ENCODE measurements around the gene SIL1. TPM values are rescaled to one million over a fixed set of nuclear protein-coding genes. Genes with fewer than 3 reads are reported as not detected.
A peak's percentile ranks its signal among the peaks of the same experiment; 100 is the strongest.

The SIL1 gene
- polyA plus RNA-seq, 3 donors, result 25.4 to 35.1 (median 27.9) TPM

- Mint-ChIP-seq H3K9me3 (peaks cover 0 to 9% (median 6%) of the 10 kb centered on the region in 7 donors), H3K4me1 (peaks cover 18% of the 10 kb centered on the region), H3K27me3 (ENCODE audit: low read depth in 3 of 3) (peaks cover 0 to 2% (median 0%) of the 10 kb centered on the region in 3 donors), H3K27ac (peak overlapping the region; percentile 75 to 94 (median 87)), H3K4me3 (peak overlapping the region in 1 of 2 donors; percentile 78), H3K36me3 (no peaks in the 10 kb centered on the region)
- H3K27ac ChIP-seq (ENCODE audit: low read depth in 1 of 2, low read length in 2 of 2), result peak overlapping the region; percentile 41 to 84
- H3K79me2 ChIP-seq (ENCODE audit: insufficient read depth, low read length), result no peaks in the 10 kb centered on the region
- TF ChIP-seq CTCF (IDR thresholded peaks at IDR 0.05), result no peak
- H3K9ac ChIP-seq (ENCODE audit: insufficient read depth, low read length, poor library complexity, severe bottlenecking), result no peak overlapping the region
- no peaks in the 10 kb centered on the region for H3K9me3 ChIP-seq (replicated peaks in 1 of 2; ENCODE audit: control insufficient read depth in 1 of 2, insufficient read depth in 1 of 2, low read length in 2 of 2)
- peak overlapping the region; percentile 85 for H2AFZ ChIP-seq (ENCODE audit: insufficient read depth, low read depth, low read length, poor library complexity, severe bottlenecking)
- H3K4me1 ChIP-seq (ENCODE audit: control insufficient read depth in 1 of 2, insufficient read depth in 2 of 2, low read length in 2 of 2), result peaks cover 17 to 24% of the 10 kb centered on the region in 2 donors
- intact Hi-C loops (cut with micrococcal nuclease), result no loop called here
- peak overlapping the region in 1 of 3 experiments; percentile 55 for H3K4me3 ChIP-seq (replicated peaks in 1 of 3; ENCODE audit: low read depth in 2 of 3, low read length in 3 of 3)
- no peak for DNase-seq
- no peaks in the 10 kb centered on the region for H4K20me1 ChIP-seq (ENCODE audit: insufficient read depth, low read length)
- H3K27me3 ChIP-seq (ENCODE audit: control insufficient read depth in 2 of 2, insufficient read depth in 2 of 2, low read length in 2 of 2), result no peaks in the 10 kb centered on the region
- H3K36me3 ChIP-seq (replicated peaks in 1 of 2; ENCODE audit: control insufficient read depth in 1 of 2, insufficient read depth in 2 of 2, low read length in 2 of 2), result no peaks in the 10 kb centered on the region
- H3K4me2 ChIP-seq (replicated peaks; ENCODE audit: extremely low read depth, low read length, poor library complexity, severe bottlenecking), result peak overlapping the region; percentile 44
Measured at GRCh38 chr5:139245637-139246339, 47.6 kb upstream of the SIL1 start.

GRCh38 chr5:139243425-139243970, 45.3 kb upstream of the SIL1 start:
- peaks cover 0 to 2% (median 0%) of the 10 kb centered on the region in 3 donors for H3K27me3 Mint-ChIP-seq (ENCODE audit: low read depth in 3 of 3)
- H2AFZ ChIP-seq (ENCODE audit: insufficient read depth, low read depth, low read length, poor library complexity, severe bottlenecking), result no peak overlapping the region
- TF ChIP-seq CTCF (IDR thresholded peaks at IDR 0.05), result no peak
- H3K27me3 ChIP-seq (ENCODE audit: control insufficient read depth in 2 of 2, insufficient read depth in 2 of 2, low read length in 2 of 2), result no peaks in the 10 kb centered on the region
- DNase-seq, result no peak
- no peak overlapping the region for H3K27ac ChIP-seq (ENCODE audit: low read depth in 1 of 2, low read length in 2 of 2)
- peaks cover 17 to 24% of the 10 kb centered on the region in 2 donors for H3K4me1 ChIP-seq (ENCODE audit: control insufficient read depth in 1 of 2, insufficient read depth in 2 of 2, low read length in 2 of 2)
- H3K27ac Mint-ChIP-seq, result no peak overlapping the region
- intact Hi-C loops (cut with micrococcal nuclease), result no loop called here
- no peak overlapping the region for H3K9ac ChIP-seq (ENCODE audit: insufficient read depth, low read length, poor library complexity, severe bottlenecking)
- no peaks in the 10 kb centered on the region for H3K79me2 ChIP-seq (ENCODE audit: insufficient read depth, low read length)
- no CpG with 5 or more reads among the region's 4 CpGs for WGBS (ENCODE audit: insufficient coverage)
- H3K36me3 Mint-ChIP-seq, result no peaks in the 10 kb centered on the region
- peaks cover 0 to 9% (median 7%) of the 10 kb centered on the region in 7 donors for H3K9me3 Mint-ChIP-seq
- no peak overlapping the region for H3K4me2 ChIP-seq (replicated peaks; ENCODE audit: extremely low read depth, low read length, poor library complexity, severe bottlenecking)
- H3K4me1 Mint-ChIP-seq, result peaks cover 18% of the 10 kb centered on the region
- H3K4me3 Mint-ChIP-seq, result no peak overlapping the region
- no peaks in the 10 kb centered on the region for H4K20me1 ChIP-seq (ENCODE audit: insufficient read depth, low read length)
- H3K4me3 ChIP-seq (replicated peaks in 1 of 3; ENCODE audit: low read depth in 2 of 3, low read length in 3 of 3), result no peak overlapping the region
- no peaks in the 10 kb centered on the region for H3K36me3 ChIP-seq (replicated peaks in 1 of 2; ENCODE audit: control insufficient read depth in 1 of 2, insufficient read depth in 2 of 2, low read length in 2 of 2)
- no peaks in the 10 kb centered on the region for H3K9me3 ChIP-seq (replicated peaks in 1 of 2; ENCODE audit: control insufficient read depth in 1 of 2, insufficient read depth in 1 of 2, low read length in 2 of 2)

Data from CD14-positive monocyte (primary cell).